ENCODE data around the gene ATRX.
"Not testable (repeated sequence)": the region's sequence is repeated elsewhere in the genome, so short reads cannot be mapped to it uniquely, and the experiment has no call there.

Gene ATRX

GRCh38 chrX:77785486-77786364 lies at the start of gene ATRX:
Gene ATRX, minus strand, starts transcription at chrX:77786216. Its CDS starts 215 bp downstream, at chrX:77786001.
- DNase-seq = peak; percentile 64 to 65

- not testable (repeated sequence) for DNase-seq
These were observed 45.5 kb upstream of the ATRX start for GRCh38 chrX:77831544-77831943.

- DNase-seq = not testable (repeated sequence)
These were observed 36.0 kb upstream of the ATRX start for GRCh38 chrX:77821989-77822388.

- no peak for DNase-seq
These were observed 34.2 kb upstream of the ATRX start for GRCh38 chrX:77820091-77820727.

- DNase-seq = no peak
These were observed 28.2 kb upstream of the ATRX start for GRCh38 chrX:77814210-77814609.

GRCh38 chrX:77802201-77802600 lies 16.2 kb upstream of the ATRX start:
- DNase-seq = no peak

GRCh38 chrX:77795124-77795523 lies 9.1 kb upstream of the ATRX start:
- DNase-seq = no peak

GRCh38 chrX:77793946-77794345 lies 7.9 kb upstream of the ATRX start:
- no peak for DNase-seq

GRCh38 chrX:77788050-77788449 lies 2.0 kb upstream of the ATRX start:
- DNase-seq = no peak

GRCh38 chrX:77786365-77786680 lies 307 bp upstream of the ATRX start:
- peak in 1 of 2 donors; percentile 55 for DNase-seq

GRCh38 chrX:77779695-77780094 lies 6.3 kb downstream of the ATRX start:
- no peak for DNase-seq

- no peak for DNase-seq
These were observed 9.4 kb downstream of the ATRX start for GRCh38 chrX:77776659-77777058.

GRCh38 chrX:77771601-77772000 lies 14.4 kb downstream of the ATRX start:
- no peak for DNase-seq

- no peak for DNase-seq
These were observed 17.2 kb downstream of the ATRX start for GRCh38 chrX:77768787-77769186.

GRCh38 chrX:77766212-77766611 lies 19.8 kb downstream of the ATRX start:
- DNase-seq = not testable (repeated sequence)

GRCh38 chrX:77755561-77755960 lies 30.5 kb downstream of the ATRX start:
- DNase-seq = no peak

GRCh38 chrX:77753942-77754341 lies 32.1 kb downstream of the ATRX start:
- DNase-seq = not testable (repeated sequence)

- no peak for DNase-seq
These were observed 36.3 kb downstream of the ATRX start for GRCh38 chrX:77749695-77750094.

- DNase-seq = no peak
These were observed 42.3 kb downstream of the ATRX start for GRCh38 chrX:77743720-77744119.

- peak in 1 of 2 donors; percentile 3 for DNase-seq
These were observed 43.1 kb downstream of the ATRX start for GRCh38 chrX:77742788-77743476.

- no peak for DNase-seq
These were observed 45.6 kb downstream of the ATRX start for GRCh38 chrX:77740376-77740905.

- DNase-seq = no peak
These were observed 52.7 kb downstream of the ATRX start for GRCh38 chrX:77733342-77733741.

GRCh38 chrX:77731821-77732419 lies 54.1 kb downstream of the ATRX start:
- no peak for DNase-seq
